ENCODE data around the gene CD99L2.

Gene CD99L2

GRCh38 chrX:150898343-150899190 lies at the start of gene CD99L2:
CD99L2 (minus strand) TSS chrX:150898668; CDS start chrX:150898588, 80 bp downstream.
- H3K4me3 Mint-ChIP-seq: peak within 1 kb of the TSS; percentile 88
- peak within 1 kb of the TSS; percentile 54 for H3K27ac Mint-ChIP-seq
- no peaks in the 10 kb centered on the region for H3K9me3 Mint-ChIP-seq (ENCODE audit: low read depth)
- H3K4me1 Mint-ChIP-seq (ENCODE audit: low read depth): peaks cover 11% of the 10 kb centered on the region
- no peaks in the 10 kb centered on the region for H3K36me3 Mint-ChIP-seq
- no peaks in the 10 kb centered on the region for H3K27me3 Mint-ChIP-seq

- Mint-ChIP-seq H3K4me1 (ENCODE audit: low read depth) (no peaks in the 10 kb centered on the region), H3K27me3 (no peaks in the 10 kb centered on the region), H3K27ac (no peak overlapping the region), H3K36me3 (no peaks in the 10 kb centered on the region), H3K9me3 (ENCODE audit: low read depth) (no peaks in the 10 kb centered on the region), H3K4me3 (no peak overlapping the region)
Observed at GRCh38 chrX:150944233-150944632, 45.8 kb upstream of the CD99L2 start.

GRCh38 chrX:150942942-150943594 lies 44.6 kb upstream of the CD99L2 start:
- H3K36me3 Mint-ChIP-seq: no peaks in the 10 kb centered on the region
- H3K9me3 Mint-ChIP-seq (ENCODE audit: low read depth): no peaks in the 10 kb centered on the region
- no peak overlapping the region for H3K27ac Mint-ChIP-seq
- H3K4me1 Mint-ChIP-seq (ENCODE audit: low read depth): no peaks in the 10 kb centered on the region
- H3K4me3 Mint-ChIP-seq: no peak overlapping the region
- no peaks in the 10 kb centered on the region for H3K27me3 Mint-ChIP-seq

GRCh38 chrX:150941580-150941979 lies 43.1 kb upstream of the CD99L2 start:
- Mint-ChIP-seq H3K9me3 (ENCODE audit: low read depth) (no peaks in the 10 kb centered on the region), H3K4me1 (ENCODE audit: low read depth) (no peaks in the 10 kb centered on the region), H3K36me3 (no peaks in the 10 kb centered on the region), H3K4me3 (no peak overlapping the region), H3K27ac (no peak overlapping the region), H3K27me3 (no peaks in the 10 kb centered on the region)

DNA sequence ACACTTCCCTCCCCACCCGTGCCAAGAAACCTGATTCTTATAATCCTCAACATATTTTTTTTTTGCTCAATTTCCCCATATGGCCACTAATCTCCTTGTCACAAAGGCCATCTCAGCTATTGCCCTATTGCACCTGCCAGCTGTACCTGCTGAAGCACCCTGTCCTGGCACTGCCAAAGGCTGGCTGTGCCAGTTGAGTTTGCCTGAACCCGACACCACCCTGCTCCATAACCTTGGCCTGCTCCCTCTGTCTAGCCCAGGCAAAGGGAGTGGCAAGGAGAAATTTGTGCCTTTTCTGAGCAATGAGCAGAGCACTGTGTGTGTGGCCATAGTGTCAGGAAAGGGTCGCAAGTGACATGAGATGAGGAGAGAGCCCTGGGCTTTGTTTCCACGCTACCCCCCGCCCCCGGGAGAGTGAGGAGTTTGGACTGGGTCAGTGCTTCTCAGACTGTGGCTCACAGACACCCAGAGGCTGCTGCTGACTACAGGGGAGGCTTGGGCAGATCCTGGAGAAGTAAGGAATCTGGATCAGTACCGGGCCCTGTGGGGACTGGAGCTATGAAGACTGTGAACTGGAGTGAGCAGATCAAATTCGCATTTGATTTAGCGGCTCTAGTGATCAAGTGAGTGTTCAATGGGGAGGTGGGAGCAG lies 42.5 kb upstream of the CD99L2 start:
- H3K9me3 Mint-ChIP-seq (ENCODE audit: low read depth): no peaks in the 10 kb centered on the region

DNA sequence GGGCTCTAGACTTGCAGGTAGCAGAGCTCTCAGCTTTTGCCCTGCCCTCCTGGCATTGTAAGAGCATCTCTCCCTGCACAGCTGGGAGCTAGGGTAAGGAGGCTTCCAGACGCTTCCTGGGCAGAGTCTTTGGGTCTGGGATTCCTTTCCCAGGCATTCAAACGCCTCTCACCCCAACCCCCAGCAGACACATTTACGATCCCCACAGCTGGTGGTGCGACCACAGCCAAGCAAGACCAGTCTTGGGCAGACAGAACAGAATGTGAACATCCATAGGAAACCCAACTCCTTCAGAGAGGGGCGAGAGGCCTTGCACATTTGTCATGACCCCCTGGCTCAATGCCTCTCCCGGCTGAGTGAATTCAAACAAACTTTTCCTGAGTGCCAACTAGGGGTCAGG lies 38.1 kb upstream of the CD99L2 start:
- no peaks in the 10 kb centered on the region for H3K9me3 Mint-ChIP-seq (ENCODE audit: low read depth)
- no peaks in the 10 kb centered on the region for H3K36me3 Mint-ChIP-seq
- H3K27ac Mint-ChIP-seq: no peak overlapping the region
- H3K4me1 Mint-ChIP-seq (ENCODE audit: low read depth): no peaks in the 10 kb centered on the region
- H3K4me3 Mint-ChIP-seq: no peak overlapping the region
- H3K27me3 Mint-ChIP-seq: no peaks in the 10 kb centered on the region

More for the DNA sequence above, 42.5 kb upstream of the CD99L2 start:
- Mint-ChIP-seq H3K27ac (no peak overlapping the region), H3K36me3 (no peaks in the 10 kb centered on the region), H3K27me3 (no peaks in the 10 kb centered on the region), H3K4me1 (ENCODE audit: low read depth) (no peaks in the 10 kb centered on the region), H3K4me3 (no peak overlapping the region)

DNA sequence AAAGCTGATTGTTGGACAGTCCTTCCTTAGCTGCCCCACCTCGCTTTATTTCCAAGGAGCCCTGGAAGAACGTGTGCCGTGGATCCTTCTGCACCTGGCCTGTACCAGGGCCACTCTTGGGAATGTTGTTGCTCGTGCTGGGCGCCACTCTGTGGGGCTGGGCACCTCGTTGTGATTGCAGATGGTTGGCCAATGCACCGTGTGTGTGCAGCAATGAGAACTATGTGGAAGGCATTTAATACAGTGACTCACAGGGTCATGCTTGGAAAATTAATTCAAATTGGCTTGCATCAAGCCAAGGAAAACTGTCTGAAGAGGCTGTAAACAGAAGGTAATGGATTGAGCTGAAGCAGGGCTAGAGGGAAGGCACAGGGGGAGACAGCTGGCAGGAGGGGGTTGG lies 37.0 kb upstream of the CD99L2 start:
- Mint-ChIP-seq H3K27ac (no peak overlapping the region), H3K36me3 (no peaks in the 10 kb centered on the region), H3K27me3 (no peaks in the 10 kb centered on the region), H3K4me3 (no peak overlapping the region), H3K4me1 (ENCODE audit: low read depth) (no peaks in the 10 kb centered on the region), H3K9me3 (ENCODE audit: low read depth) (no peaks in the 10 kb centered on the region)

- Mint-ChIP-seq H3K27ac (no peak overlapping the region), H3K4me1 (ENCODE audit: low read depth) (no peaks in the 10 kb centered on the region), H3K4me3 (no peak overlapping the region), H3K27me3 (no peaks in the 10 kb centered on the region), H3K36me3 (no peaks in the 10 kb centered on the region), H3K9me3 (ENCODE audit: low read depth) (no peaks in the 10 kb centered on the region)
Observed at GRCh38 chrX:150934453-150934852, 36.0 kb upstream of the CD99L2 start.

DNA sequence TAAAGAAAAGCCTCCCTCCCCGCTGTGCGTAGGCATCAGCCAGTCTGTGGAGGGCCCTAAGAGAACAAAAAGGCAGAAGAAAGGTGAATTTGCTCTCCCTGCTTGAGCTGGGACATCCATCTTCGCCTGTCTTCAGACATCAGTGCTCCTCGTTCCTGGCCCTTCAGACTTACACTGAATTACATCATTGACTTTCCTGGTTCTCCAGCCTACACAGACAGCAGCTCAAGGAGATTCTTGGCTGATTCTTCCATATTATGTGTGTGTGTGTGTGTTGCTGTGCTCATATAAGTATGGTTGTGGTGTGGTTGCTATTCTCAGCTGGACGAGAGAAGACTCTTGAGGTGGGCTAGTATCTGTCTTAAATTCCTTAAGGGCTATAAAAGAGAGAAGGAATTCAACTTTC lies 35.5 kb upstream of the CD99L2 start:
- Mint-ChIP-seq H3K4me3 (no peak overlapping the region), H3K36me3 (no peaks in the 10 kb centered on the region), H3K9me3 (ENCODE audit: low read depth) (no peaks in the 10 kb centered on the region), H3K27me3 (no peaks in the 10 kb centered on the region), H3K27ac (no peak overlapping the region), H3K4me1 (ENCODE audit: low read depth) (no peaks in the 10 kb centered on the region)

GRCh38 chrX:150929058-150929457 lies 30.6 kb upstream of the CD99L2 start:
- Mint-ChIP-seq H3K27me3 (no peaks in the 10 kb centered on the region), H3K36me3 (no peaks in the 10 kb centered on the region), H3K4me3 (no peak overlapping the region), H3K9me3 (ENCODE audit: low read depth) (no peaks in the 10 kb centered on the region), H3K27ac (no peak overlapping the region), H3K4me1 (ENCODE audit: low read depth) (no peaks in the 10 kb centered on the region)

DNA sequence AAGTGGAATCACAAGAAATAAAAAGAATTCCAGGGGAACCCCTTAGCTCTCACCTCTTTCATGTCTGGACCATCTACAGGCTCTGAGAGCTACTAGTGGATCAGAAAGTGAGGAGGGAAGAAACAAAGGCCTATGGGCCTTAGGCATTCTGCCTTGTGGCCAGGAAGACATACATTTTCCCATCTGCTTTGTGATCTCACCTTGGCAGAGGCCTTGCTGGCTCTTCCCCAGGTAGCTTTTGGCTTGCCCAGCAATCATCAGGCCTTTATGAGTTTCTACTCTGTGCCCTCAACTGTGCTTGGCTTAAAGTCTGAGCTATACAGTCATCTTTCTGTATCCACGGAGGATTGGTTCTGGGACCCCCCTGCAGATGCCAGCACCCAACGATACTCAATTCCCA lies 28.3 kb upstream of the CD99L2 start:
- H3K27me3 Mint-ChIP-seq: no peaks in the 10 kb centered on the region
- no peak overlapping the region for H3K4me3 Mint-ChIP-seq
- no peak overlapping the region for H3K27ac Mint-ChIP-seq
- no peaks in the 10 kb centered on the region for H3K4me1 Mint-ChIP-seq (ENCODE audit: low read depth)
- no peaks in the 10 kb centered on the region for H3K9me3 Mint-ChIP-seq (ENCODE audit: low read depth)
- H3K36me3 Mint-ChIP-seq: no peaks in the 10 kb centered on the region

GRCh38 chrX:150926304-150926703 lies 27.8 kb upstream of the CD99L2 start:
- H3K27ac Mint-ChIP-seq: no peak overlapping the region
- no peaks in the 10 kb centered on the region for H3K36me3 Mint-ChIP-seq

DNA sequence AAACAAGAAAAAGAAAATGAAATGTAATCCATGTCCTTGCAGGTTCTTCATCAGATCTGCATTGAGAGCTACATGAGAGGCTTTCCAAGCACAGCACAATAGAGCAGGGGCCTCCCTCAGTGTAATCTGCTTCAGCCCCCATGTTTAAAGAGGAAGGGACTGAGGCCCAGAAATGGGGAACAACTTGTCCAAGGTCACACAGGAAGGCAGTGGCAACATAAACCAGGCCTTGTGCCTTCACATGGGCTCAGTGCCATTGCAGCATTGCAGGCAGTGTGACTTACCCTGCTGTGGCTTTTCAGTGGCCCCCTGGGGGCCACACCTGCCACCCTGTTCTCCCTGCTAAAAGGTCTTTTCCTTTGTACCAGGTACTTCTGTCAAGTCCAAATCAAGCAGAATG lies 20.9 kb upstream of the CD99L2 start:
- Mint-ChIP-seq H3K27me3 (no peaks in the 10 kb centered on the region), H3K36me3 (no peaks in the 10 kb centered on the region), H3K9me3 (ENCODE audit: low read depth) (no peaks in the 10 kb centered on the region), H3K27ac (no peak overlapping the region), H3K4me1 (ENCODE audit: low read depth) (no peaks in the 10 kb centered on the region), H3K4me3 (no peak overlapping the region)

More at GRCh38 chrX:150926304-150926703, 27.8 kb upstream of the CD99L2 start:
- Mint-ChIP-seq H3K4me3 (no peak overlapping the region), H3K27me3 (no peaks in the 10 kb centered on the region), H3K9me3 (ENCODE audit: low read depth) (no peaks in the 10 kb centered on the region), H3K4me1 (ENCODE audit: low read depth) (no peaks in the 10 kb centered on the region)

GRCh38 chrX:150913511-150913910 lies 15.0 kb upstream of the CD99L2 start:
- Mint-ChIP-seq H3K36me3 (no peaks in the 10 kb centered on the region), H3K9me3 (ENCODE audit: low read depth) (no peaks in the 10 kb centered on the region), H3K27me3 (no peaks in the 10 kb centered on the region), H3K4me1 (ENCODE audit: low read depth) (no peaks in the 10 kb centered on the region), H3K4me3 (no peak overlapping the region), H3K27ac (no peak overlapping the region)

- Mint-ChIP-seq H3K27me3 (no peaks in the 10 kb centered on the region), H3K4me1 (ENCODE audit: low read depth) (no peaks in the 10 kb centered on the region), H3K4me3 (no peak overlapping the region), H3K9me3 (ENCODE audit: low read depth) (no peaks in the 10 kb centered on the region), H3K36me3 (no peaks in the 10 kb centered on the region), H3K27ac (no peak overlapping the region)
Observed at GRCh38 chrX:150907474-150907873, 9.0 kb upstream of the CD99L2 start.

Data from activated naive CD8-positive, alpha-beta T cell (primary cell).